ENCODE results near the gene TFF1. TPM values are rescaled to one million over a fixed set of nuclear protein-coding genes. Genes with fewer than 3 reads are reported as not detected.

Gene TFF1
- polyA plus RNA-seq, 3 donors from 2014 or later, result not detected

GRCh38 chr21:42317341-42317741, 49.0 kb downstream of the TFF1 start:
- Mint-ChIP-seq H3K27ac (no peak overlapping the region), H3K4me1 (peaks cover 15 to 16% of the 10 kb centered on the region in 2 donors), H3K9me3 (no peaks in the 10 kb centered on the region), H3K4me3 (no peak overlapping the region), H3K27me3 (ENCODE audit: low read depth in 3 of 3) (peaks cover 0 to 3% (median under 1%) of the 10 kb centered on the region in 3 donors), H3K36me3 (no peaks in the 10 kb centered on the region)
- DNase-seq, result no peak

DNA sequence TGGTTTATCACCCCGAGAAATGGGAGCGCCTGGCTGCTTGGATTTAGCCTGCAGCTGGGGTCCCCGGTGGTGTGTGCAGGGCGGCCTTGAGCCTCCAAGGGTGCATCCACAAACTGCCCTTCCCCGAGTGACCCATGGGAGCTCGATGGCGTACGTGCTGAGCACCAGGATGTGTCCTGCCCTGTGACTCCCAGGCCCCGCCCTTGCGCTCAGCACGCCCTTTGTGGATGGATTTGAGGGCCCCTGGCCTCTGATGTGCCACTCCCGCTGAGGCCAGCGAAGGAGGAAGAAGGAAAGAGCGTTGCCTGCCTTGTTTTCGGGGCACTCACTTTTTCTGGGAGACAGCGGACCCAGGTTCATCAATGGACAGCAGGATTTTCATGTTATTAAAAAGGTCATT, 49.4 kb downstream of the TFF1 start:
- Mint-ChIP-seq H3K27me3 (ENCODE audit: low read depth in 3 of 3) (peaks cover 0 to 3% (median 2%) of the 10 kb centered on the region in 3 donors), H3K4me3 (no peak overlapping the region), H3K4me1 (peaks cover 15 to 16% of the 10 kb centered on the region in 2 donors), H3K36me3 (no peaks in the 10 kb centered on the region), H3K27ac (no peak overlapping the region), H3K9me3 (no peaks in the 10 kb centered on the region)
- DNase-seq, result no peak

- no peaks in the 10 kb centered on the region for H3K9me3 Mint-ChIP-seq
- no peak for DNase-seq
- peaks cover under 1 to 3% (median 2%) of the 10 kb centered on the region in 3 donors for H3K27me3 Mint-ChIP-seq (ENCODE audit: low read depth in 3 of 3)
- no peak within 1 kb of the TSS for H3K27ac Mint-ChIP-seq
- no peak within 1 kb of the TSS for H3K4me3 Mint-ChIP-seq
- H3K36me3 Mint-ChIP-seq, result no peaks in the 10 kb centered on the region
- H3K4me1 Mint-ChIP-seq, result peaks cover 15 to 16% of the 10 kb centered on the region in 2 donors
Measured at GRCh38 chr21:42315296-42315891, 50.9 kb downstream of the TFF1 start, which contains the start of gene TFF3. Gene TFF3, minus strand, starts transcription at chr21:42315409. Its CDS starts 35 bp downstream, at chr21:42315374.

GRCh38 chr21:42314616-42315295, 51.6 kb downstream of the TFF1 start:
- Mint-ChIP-seq H3K27me3 (ENCODE audit: low read depth in 3 of 3) (peaks cover 2 to 3% (median 3%) of the 10 kb centered on the region in 3 donors), H3K4me1 (peaks cover 13% of the 10 kb centered on the region in 2 donors), H3K36me3 (no peaks in the 10 kb centered on the region), H3K27ac (no peak overlapping the region), H3K4me3 (no peak overlapping the region), H3K9me3 (no peaks in the 10 kb centered on the region)
- no peak for DNase-seq

DNA sequence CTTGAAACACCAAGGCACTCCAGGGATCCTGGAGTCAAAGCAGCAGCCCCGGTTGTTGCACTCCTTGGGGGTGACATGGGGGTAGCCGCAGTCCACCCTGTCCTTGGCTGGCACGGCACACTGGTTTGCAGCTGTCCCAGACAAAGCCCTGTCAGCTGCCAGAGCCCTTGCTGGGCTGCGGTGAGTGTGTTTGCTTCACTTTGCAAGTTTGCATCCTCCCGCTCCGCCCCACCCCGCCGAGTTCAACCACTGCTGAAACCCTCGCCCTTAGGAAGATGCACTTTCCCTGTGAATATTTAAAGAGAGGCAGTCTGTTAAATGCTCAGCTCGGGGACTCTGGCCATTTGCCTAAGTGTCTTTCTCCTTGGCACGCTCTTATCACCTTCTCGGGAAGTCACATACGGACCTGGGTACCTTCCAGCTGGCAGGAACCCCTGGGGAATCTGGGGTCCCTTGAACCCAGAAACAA, 52.8 kb downstream of the TFF1 start:
- Mint-ChIP-seq H3K4me3 (no peak overlapping the region), H3K4me1 (peaks cover 3 to 5% of the 10 kb centered on the region in 2 donors), H3K27ac (no peak overlapping the region), H3K27me3 (ENCODE audit: low read depth in 3 of 3) (peaks cover 1 to 7% (median 2%) of the 10 kb centered on the region in 3 donors), H3K9me3 (no peaks in the 10 kb centered on the region), H3K36me3 (no peaks in the 10 kb centered on the region)
- DNase-seq, result no peak

GRCh38 chr21:42312626-42313104, 53.7 kb downstream of the TFF1 start:
- no peak for DNase-seq
- no peaks in the 10 kb centered on the region for H3K36me3 Mint-ChIP-seq
- no peaks in the 10 kb centered on the region for H3K9me3 Mint-ChIP-seq
- no peak overlapping the region for H3K27ac Mint-ChIP-seq
- no peak overlapping the region for H3K4me3 Mint-ChIP-seq
- peaks cover 0 to 5% of the 10 kb centered on the region in 2 donors for H3K4me1 Mint-ChIP-seq
- peaks cover 1 to 7% (median 2%) of the 10 kb centered on the region in 3 donors for H3K27me3 Mint-ChIP-seq (ENCODE audit: low read depth in 3 of 3)

Other genes starting within 250 kb of the TFF1 start
- 10 to 100 TPM in 1 of 3 donors, 1 to 10 TPM in 2; 4.3 to 10.9 (median 8.2) TPM for gene ABCG1, start 147.4 kb downstream of the TFF1 start, polyA plus RNA-seq
- not detected for gene TFF3, start 51.1 kb downstream of the TFF1 start, polyA plus RNA-seq
- not detected for gene TFF2, start 15.5 kb downstream of the TFF1 start, polyA plus RNA-seq
- under 1 TPM in 1 of 3 donors, not detected in 2; 0.30 TPM for gene TMPRSS3, start 29.5 kb upstream of the TFF1 start, polyA plus RNA-seq
- under 1 TPM in 2 of 3 donors, not detected in 1; 0.38 to 0.58 TPM for gene UBASH3A, start 37.4 kb upstream of the TFF1 start, polyA plus RNA-seq
- gene RSPH1, start 129.7 kb upstream of the TFF1 start, polyA plus RNA-seq, result under 1 TPM in 1 of 3 donors, not detected in 2; 0.37 TPM
- gene SLC37A1, start 147.3 kb upstream of the TFF1 start, polyA plus RNA-seq, result 1 to 10 TPM in 2 of 3 donors, under 1 TPM in 1; 0.09 to 6.3 (median 3.0) TPM